HG02642 (cell line): ENCODE measurements around the gene KCNA10.

Experiments used
- ATAC-seq: cut with Tn5 transposase; IDR thresholded peaks from one replicate; pipeline ENCODE4 v1.9.1; 2021; ENCODE audit warnings: mild to moderate bottlenecking; ENCODE audit not compliant: unreplicated experiment, poor library complexity

KCNA10 gene

GRCh38 chr1:110481968-110482623, 36.9 kb downstream of the KCNA10 start:
- ATAC-seq: no peak

- no peak for ATAC-seq
Measured at GRCh38 chr1:110480356-110481096, 38.4 kb downstream of the KCNA10 start.

- ATAC-seq: no peak
Measured at GRCh38 chr1:110478886-110479285, 40.1 kb downstream of the KCNA10 start.

- no peak for ATAC-seq
Measured at GRCh38 chr1:110477967-110478640, 40.9 kb downstream of the KCNA10 start.

- ATAC-seq: no peak
Measured at GRCh38 chr1:110477445-110477957, 41.5 kb downstream of the KCNA10 start.

GRCh38 chr1:110477041-110477440, 41.9 kb downstream of the KCNA10 start:
- ATAC-seq: no peak

- ATAC-seq: no peak
Measured at GRCh38 chr1:110476028-110476765, 42.8 kb downstream of the KCNA10 start.

- ATAC-seq: no peak
Measured at GRCh38 chr1:110475362-110476027, 43.5 kb downstream of the KCNA10 start.

- no peak for ATAC-seq
Measured at GRCh38 chr1:110474444-110474843, 44.5 kb downstream of the KCNA10 start.

- no peak for ATAC-seq
Measured at GRCh38 chr1:110472546-110472945, 46.4 kb downstream of the KCNA10 start.

GRCh38 chr1:110471131-110471530, 47.8 kb downstream of the KCNA10 start:
- no peak for ATAC-seq
